Retinal pigment epithelial cell (primary cell): Measurements from ENCODE around the gene RPLP2.

Source experiments
- DNase-seq: peaks from one replicate; pipeline ENCODE4 v3.0.0-alpha.2; 2010; ENCODE audit warnings: low read depth
- H3K4me3 ChIP-seq: 2 replicates; pipeline ENCODE4 v1.5.1; 2011; ENCODE audit warnings: mild to moderate bottlenecking, low read length, control low read depth, moderate library complexity
- TF ChIP-seq, protein P1 (sequence below): conservative IDR thresholded peaks from 2 replicates; pipeline ENCODE4 v1.5.1; 2011; ENCODE audit warnings: low read depth, low read length, control low read depth, inconsistent platforms

RPLP2 gene

GRCh38 chr11:797296-798092 is 12.3 kb upstream of the RPLP2 start:
- H3K4me3 ChIP-seq, result peak overlapping the region; percentile 63
- TF ChIP-seq, protein P1, sequence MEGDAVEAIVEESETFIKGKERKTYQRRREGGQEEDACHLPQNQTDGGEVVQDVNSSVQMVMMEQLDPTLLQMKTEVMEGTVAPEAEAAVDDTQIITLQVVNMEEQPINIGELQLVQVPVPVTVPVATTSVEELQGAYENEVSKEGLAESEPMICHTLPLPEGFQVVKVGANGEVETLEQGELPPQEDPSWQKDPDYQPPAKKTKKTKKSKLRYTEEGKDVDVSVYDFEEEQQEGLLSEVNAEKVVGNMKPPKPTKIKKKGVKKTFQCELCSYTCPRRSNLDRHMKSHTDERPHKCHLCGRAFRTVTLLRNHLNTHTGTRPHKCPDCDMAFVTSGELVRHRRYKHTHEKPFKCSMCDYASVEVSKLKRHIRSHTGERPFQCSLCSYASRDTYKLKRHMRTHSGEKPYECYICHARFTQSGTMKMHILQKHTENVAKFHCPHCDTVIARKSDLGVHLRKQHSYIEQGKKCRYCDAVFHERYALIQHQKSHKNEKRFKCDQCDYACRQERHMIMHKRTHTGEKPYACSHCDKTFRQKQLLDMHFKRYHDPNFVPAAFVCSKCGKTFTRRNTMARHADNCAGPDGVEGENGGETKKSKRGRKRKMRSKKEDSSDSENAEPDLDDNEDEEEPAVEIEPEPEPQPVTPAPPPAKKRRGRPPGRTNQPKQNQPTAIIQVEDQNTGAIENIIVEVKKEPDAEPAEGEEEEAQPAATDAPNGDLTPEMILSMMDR, result no peak

GRCh38 chr11:798093-798713 is 11.6 kb upstream of the RPLP2 start, which contains the start of gene SLC25A22:
SLC25A22 (minus strand) TSS chr11:798281; CDS start chr11:795006, 3,275 bp downstream.
- TF ChIP-seq, protein P1, result peak; percentile 62
- H3K4me3 ChIP-seq, result peak within 1 kb of the TSS; percentile 63
- DNase-seq, result no peak

More at GRCh38 chr11:797296-798092, 12.3 kb upstream of the RPLP2 start:
- DNase-seq, result no peak

GRCh38 chr11:799641-800316 is 10.0 kb upstream of the RPLP2 start:
- TF ChIP-seq, protein P1, result no peak
- no peak overlapping the region for H3K4me3 ChIP-seq
- DNase-seq, result no peak

DNA sequence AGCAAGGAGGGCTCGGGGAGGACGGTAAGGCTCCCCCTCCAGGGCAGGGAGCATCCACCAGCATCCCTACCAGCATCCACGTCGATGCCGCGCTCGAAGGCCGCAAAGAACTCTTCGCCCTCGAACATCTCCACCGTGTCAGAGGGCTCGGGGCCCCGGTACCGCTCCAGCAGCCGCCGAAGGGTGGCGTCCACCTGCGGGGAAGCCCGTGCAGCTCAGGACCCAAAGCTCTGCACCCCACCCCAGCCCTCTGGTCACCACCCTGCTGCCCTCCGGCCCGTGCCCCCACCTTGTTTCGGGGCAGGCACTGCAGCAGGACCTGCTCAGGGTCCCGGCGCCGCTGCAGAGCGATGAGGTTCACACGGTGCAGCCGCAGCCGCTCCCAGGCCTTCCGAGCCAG is 9.3 kb upstream of the RPLP2 start:
- TF ChIP-seq, protein P1, result no peak
- no peak for DNase-seq
- no peak overlapping the region for H3K4me3 ChIP-seq

DNA sequence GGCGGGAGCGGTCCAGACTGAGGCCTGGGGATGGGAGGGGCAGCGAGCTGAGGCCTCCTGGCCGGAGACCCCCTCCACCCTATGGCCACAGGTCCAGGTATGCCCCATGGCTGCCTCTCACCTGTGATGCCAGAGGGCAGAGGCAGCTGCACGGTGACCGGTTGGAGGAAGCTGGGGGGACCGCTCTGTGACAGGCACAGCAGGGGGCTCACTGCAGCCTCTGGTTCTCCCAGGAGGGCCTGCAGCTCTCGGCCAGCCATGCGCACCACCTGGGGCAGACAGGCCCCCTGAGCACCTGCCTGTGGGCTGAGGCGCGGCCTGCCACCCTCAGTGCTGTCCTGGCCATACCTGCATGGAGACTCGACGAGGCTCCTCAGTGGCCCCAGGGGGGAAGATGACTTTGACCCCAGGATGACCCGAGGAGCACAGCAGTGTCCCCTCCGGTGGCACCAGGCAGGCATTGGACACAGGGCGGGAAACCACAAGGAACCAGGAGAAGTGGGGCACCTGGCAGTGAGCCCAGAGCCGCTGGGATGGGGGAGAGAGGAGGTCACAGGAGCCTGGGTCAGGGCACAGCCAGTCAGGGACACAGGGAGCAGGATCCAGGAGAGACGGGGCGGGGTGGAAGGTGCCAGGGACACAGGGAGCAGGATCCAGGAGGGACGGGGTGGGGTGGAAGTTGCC is 8.5 kb upstream of the RPLP2 start:
- no peak overlapping the region for H3K4me3 ChIP-seq
- no peak for DNase-seq
- TF ChIP-seq, protein P1, result no peak

- TF ChIP-seq, protein P1, result no peak
- no peak for DNase-seq
- no peak overlapping the region for H3K4me3 ChIP-seq
Measured at GRCh38 chr11:802018-802617, 7.6 kb upstream of the RPLP2 start.
